Ovary (tissue), 9 donors: Measurements from ENCODE around the gene ACER3. TPM values are rescaled to one million over a fixed set of nuclear protein-coding genes. Genes with fewer than 3 reads are reported as not detected.
"Not testable (repeated sequence)": the region's sequence is repeated elsewhere in the genome, so short reads cannot be mapped to it uniquely, and the experiment has no call there.

Experiments used
- DNase-seq, 5 donors: peaks; one replicate each; pipeline ENCODE4 v3.0.0-alpha.2; 2019 to 2020
- H3K27ac ChIP-seq, 2 donors: fragments of 200-600 bp; one replicate each; pipeline versions ENCODE4 v1.5.1 to v1.8.0; 2019 to 2022
- H3K27me3 ChIP-seq: fragments of 200-600 bp; one replicate; pipeline ENCODE4 v1.8.0; 2022
- H3K36me3 ChIP-seq: fragments of 200-600 bp; sonication (generic); one replicate; pipeline ENCODE4 v1.5.1; 2019
- H3K4me1 ChIP-seq: one replicate; pipeline ENCODE4 v1.8.1; 2013; ENCODE audit warnings: mild to moderate bottlenecking, moderate library complexity; ENCODE audit not compliant: insufficient read depth
- H3K4me3 ChIP-seq: fragments of 200-600 bp; sonication (generic); one replicate; pipeline ENCODE4 v1.5.1; 2017
- H3K9me3 ChIP-seq, 2 donors: fragments of 200-600 bp in 1 of 2; sonication (generic) in 1 of 2; one replicate each; pipeline versions ENCODE4 v1.5.1 to v1.8.1; 2013 to 2019; ENCODE audit warnings: mild to moderate bottlenecking in 1 of 2, moderate library complexity in 1 of 2
- CTCF ChIP-seq, 3 donors: fragments of 450-650 bp in 2 of 3; fragments of 200-600 bp in 1 of 3; IDR thresholded peaks; one replicate each; pipeline versions ENCODE4 v1.5.1 to v1.8.0; 2016 to 2022; ENCODE audit warnings: antibody characterized with exemption in 3 of 3, mild to moderate bottlenecking in 1 of 3
- EP300 ChIP-seq: sonication (generic); formaldehyde crosslinking; IDR thresholded peaks from one replicate; pipeline ENCODE4 v1.6.1; 2017; ENCODE audit warnings: antibody characterized with exemption
- POLR2A ChIP-seq: fragments of 450-650 bp; IDR thresholded peaks from one replicate; pipeline ENCODE4 v1.6.1; 2017; ENCODE audit warnings: antibody characterized with exemption, mild to moderate bottlenecking, moderate library complexity
- WGBS, 3 donors: extraction: QIAGEN DNeasy Blood & Tissue Kit in 1 of 3; methylation state at CpG; one replicate each; pipeline versions ENCODE4 v1.1.5 to v1.1.7; 2013 to 2017; 5-methylcytosine and 5-hydroxymethylcytosine counted together
- intact Hi-C, 4 donors: fragments of 100-400 bp; cut with DNase I; formaldehyde crosslinking; loops; one replicate each; pipeline versions ENCODE4 v1.11.0 to v1.15.1; 2022 to 2023
- polyA plus RNA-seq, 2 donors: library from polyadenylated mRNA; stranded (reverse); fragments of 200-250 nt in 1 of 2; fragments of 350-450 nt in 1 of 2; fragmentation: Illumina TruSeq in 1 of 2; extraction: RNeasy Lipid Tissue Mini Kit (QIAGEN cat#74804) in 1 of 2; gene quantifications; one replicate each; pipeline ENCODE4 v1.2.3, GENCODE V29; 2013 to 2014
- total RNA-seq, 7 donors: library from RNA; depleted of rRNA in 2 of 7; stranded (reverse); fragments of >200 nt in 2 of 7; fragmentation: NEBNext Ultra II Directional in 3 of 7; extraction: Animal tissue kit (Norgen Biotek cat#: 25700) in 3 of 7; gene quantifications; one replicate each; pipeline versions ENCODE4 v1.1.0 to v1.2.4, GENCODE V29; 2016 to 2023
- donor health status: DM: no; HTN: no; CAD: no; lungs with moderate emphysema.
- donor health status: DM: no; HTN: no; CAD: no.
- donor health status: Bipolar disorder and iron deficiency.
- donor health status: DM: yes; HTN: yes; CAD: no.
- donor health status: DM: no; HTN: no; CAD: no.
- donor health status: DM: yes; HTN: yes; CAD: no.

Gene ACER3
- total and polyA plus RNA-seq, 9 donors = 2.4 to 20.7 (median 8.4) TPM

GRCh38 chr11:76825726-76826396 is 34.9 kb upstream of the ACER3 start:
- TF ChIP-seq EP300 (no peak), POLR2A (no peak), CTCF (IDR thresholded peaks at IDR 0.05) (no peak)
- intact Hi-C loops = no loop called here
- Histone ChIP-seq H3K4me3 (no peak overlapping the region), H3K36me3 (no peaks in the 10 kb centered on the region), H3K27ac (no peak overlapping the region), H3K9me3 (no peaks in the 10 kb centered on the region), H3K27me3 (no peaks in the 10 kb centered on the region), H3K4me1 (no peaks in the 10 kb centered on the region)
- WGBS, 3 donors = 82 to 96% (median 91%) methylated on average over 1 of the region's 1 CpG
- DNase-seq = no peak

- 81 to 86% (median 84%) methylated on average over 3 of the region's 3 CpGs for WGBS, 3 donors
- intact Hi-C loops = not testable (repeated sequence)
Observed at GRCh38 chr11:76826508-76826907, 34.2 kb upstream of the ACER3 start.

GRCh38 chr11:76827005-76827404 is 33.7 kb upstream of the ACER3 start:
- H3K4me1 ChIP-seq, H3K27ac ChIP-seq, H3K36me3 ChIP-seq, H3K9me3 ChIP-seq, DNase-seq, H3K27me3 ChIP-seq, intact Hi-C loops, H3K4me3 ChIP-seq: not testable (repeated sequence)

More at GRCh38 chr11:76826508-76826907, 34.2 kb upstream of the ACER3 start:
- not testable (repeated sequence) for H3K4me3 ChIP-seq, H3K27ac ChIP-seq, H3K36me3 ChIP-seq, H3K9me3 ChIP-seq, DNase-seq, H3K4me1 ChIP-seq, H3K27me3 ChIP-seq

- intact Hi-C loops = no loop called here
- TF ChIP-seq EP300 (no peak), CTCF (IDR thresholded peaks at IDR 0.05) (no peak), POLR2A (no peak)
- H3K36me3 ChIP-seq = no peaks in the 10 kb centered on the region
- no peak overlapping the region for H3K27ac ChIP-seq
- H3K9me3 ChIP-seq = no peaks in the 10 kb centered on the region
- DNase-seq = no peak
- WGBS, 3 donors = 61 to 66% (median 63%) methylated on average over 9 of the region's 9 CpGs
- H3K27me3 ChIP-seq = no peaks in the 10 kb centered on the region
- H3K4me3 ChIP-seq = no peak overlapping the region
- H3K4me1 ChIP-seq = no peaks in the 10 kb centered on the region
Observed at GRCh38 chr11:76830639-76831327, 29.9 kb upstream of the ACER3 start.

GRCh38 chr11:76831686-76832310 is 28.9 kb upstream of the ACER3 start:
- no peak for DNase-seq
- no peaks in the 10 kb centered on the region for H3K36me3 ChIP-seq
- H3K9me3 ChIP-seq = no peaks in the 10 kb centered on the region
- TF ChIP-seq EP300 (no peak), CTCF (IDR thresholded peaks at IDR 0.05) (no peak), POLR2A (no peak)
- intact Hi-C loops = no loop called here
- 94 to 97% (median 95%) methylated on average over 4 of the region's 4 CpGs for WGBS, 3 donors
- no peaks in the 10 kb centered on the region for H3K27me3 ChIP-seq
- H3K4me1 ChIP-seq = no peaks in the 10 kb centered on the region
- H3K4me3 ChIP-seq = no peak overlapping the region
- H3K27ac ChIP-seq = no peak overlapping the region
